Measurements from ENCODE around the gene KRTAP10-1. TPM values are rescaled to one million over a fixed set of nuclear protein-coding genes. Genes with fewer than 3 reads are reported as not detected.

KRTAP10-1 gene
- total and polyA plus RNA-seq, 4 donors: not detected

- no peaks in the 10 kb centered on the region for H3K27me3 ChIP-seq (ENCODE audit: control insufficient read depth in 4 of 4, insufficient read depth in 4 of 4, low read length in 3 of 4)
Measured at GRCh38 chr21:44509539-44509938, 30.5 kb downstream of the KRTAP10-1 start.

More at GRCh38 chr21:44509539-44509938, 30.5 kb downstream of the KRTAP10-1 start:
- no peak overlapping the region for H3K4me3 ChIP-seq (ENCODE audit: low read depth in 1 of 3, low read length in 3 of 3)
- no peak for DNase-seq (ENCODE audit: low spot score)
- peaks cover 0 to 26% (median 15%) of the 10 kb centered on the region in 4 donors for H3K4me1 ChIP-seq (ENCODE audit: control insufficient read depth in 4 of 4, insufficient read depth in 4 of 4, low read length in 3 of 4)
- no peak overlapping the region for H3K27ac ChIP-seq (ENCODE audit: low read depth in 1 of 2, low read length in 2 of 2)
- no peak for TF ChIP-seq FOXA2 (IDR thresholded peaks at IDR 0.05)
- no peak for TF ChIP-seq SP1 (IDR thresholded peaks at IDR 0.05)
- TF ChIP-seq HNF4G (IDR thresholded peaks at IDR 0.05): no peak
- no peak for TF ChIP-seq EGR1 (IDR thresholded peaks at IDR 0.05; ENCODE audit: low read depth in 2 of 2)
- TF ChIP-seq GABPA (IDR thresholded peaks at IDR 0.05 in 1 of 2, conservative IDR thresholded peaks at IDR 0.05 in 1 of 2): no peak
- TF ChIP-seq ZBTB33 (IDR thresholded peaks at IDR 0.05): no peak
- no peak for TF ChIP-seq ATF3 (IDR thresholded peaks at IDR 0.05)
- no peak for TF ChIP-seq TAF1 (conservative IDR thresholded peaks at IDR 0.05)
- TF ChIP-seq REST (IDR thresholded peaks at IDR 0.05): no peak
- no peak for TF ChIP-seq NR2F2 (IDR thresholded peaks at IDR 0.05)
- TF ChIP-seq MAX (IDR thresholded peaks at IDR 0.05): no peak
- TF ChIP-seq RAD21 (IDR thresholded peaks at IDR 0.05): peak; percentile 33 to 58
- no peak for TF ChIP-seq FOXA1 (IDR thresholded peaks at IDR 0.05)
- TF ChIP-seq YY1 (IDR thresholded peaks at IDR 0.05): no peak
- no peak for TF ChIP-seq JUND (IDR thresholded peaks at IDR 0.05)
- peak in 1 of 2 donors; percentile 5 for TF ChIP-seq HNF4A (conservative IDR thresholded peaks at IDR 0.05)
- no peak for TF ChIP-seq RXRA (IDR thresholded peaks at IDR 0.05)
- TF ChIP-seq CTCF (IDR thresholded peaks at IDR 0.05; ENCODE audit: low read depth, low read length, missing input control): peak; percentile 43
- no peaks in the 10 kb centered on the region for H3K36me3 ChIP-seq (ENCODE audit: control insufficient read depth in 4 of 4, insufficient read depth in 3 of 4, low read depth in 1 of 4, low read length in 3 of 4)
- 44% methylated on average over 12 of the region's 12 CpGs for WGBS
- H3K9ac ChIP-seq (ENCODE audit: low read depth in 1 of 2, low read length in 2 of 2): no peak overlapping the region
- no peaks in the 10 kb centered on the region for H3K9me3 ChIP-seq (ENCODE audit: control insufficient read depth in 4 of 4, low read length in 3 of 4)

Data from liver (tissue), 9 donors.